Coronary artery (tissue), 2 donors: ENCODE data around the gene MYO5C.

ENCODE experiments used
- DNase-seq: peaks from one replicate; pipeline ENCODE4 v3.0.0-alpha.2; 2017; ENCODE audit warnings: low spot score
- H3K27ac ChIP-seq, 2 donors: fragments of 200-600 bp; sonication (generic); one replicate each; pipeline ENCODE4 v1.5.1; 2016 to 2019
- H3K4me3 ChIP-seq: fragments of 200-600 bp; sonication (generic); 2 replicates; pipeline ENCODE4 v1.5.1; 2016; ENCODE audit warnings: mild to moderate bottlenecking, moderate library complexity
- TF ChIP-seq, protein P1 (sequence below): fragments of 200-600 bp; sonication (generic); IDR thresholded peaks from one replicate; pipeline ENCODE4 v1.5.1; 2019; ENCODE audit warnings: antibody characterized with exemption

The MYO5C gene

DNA sequence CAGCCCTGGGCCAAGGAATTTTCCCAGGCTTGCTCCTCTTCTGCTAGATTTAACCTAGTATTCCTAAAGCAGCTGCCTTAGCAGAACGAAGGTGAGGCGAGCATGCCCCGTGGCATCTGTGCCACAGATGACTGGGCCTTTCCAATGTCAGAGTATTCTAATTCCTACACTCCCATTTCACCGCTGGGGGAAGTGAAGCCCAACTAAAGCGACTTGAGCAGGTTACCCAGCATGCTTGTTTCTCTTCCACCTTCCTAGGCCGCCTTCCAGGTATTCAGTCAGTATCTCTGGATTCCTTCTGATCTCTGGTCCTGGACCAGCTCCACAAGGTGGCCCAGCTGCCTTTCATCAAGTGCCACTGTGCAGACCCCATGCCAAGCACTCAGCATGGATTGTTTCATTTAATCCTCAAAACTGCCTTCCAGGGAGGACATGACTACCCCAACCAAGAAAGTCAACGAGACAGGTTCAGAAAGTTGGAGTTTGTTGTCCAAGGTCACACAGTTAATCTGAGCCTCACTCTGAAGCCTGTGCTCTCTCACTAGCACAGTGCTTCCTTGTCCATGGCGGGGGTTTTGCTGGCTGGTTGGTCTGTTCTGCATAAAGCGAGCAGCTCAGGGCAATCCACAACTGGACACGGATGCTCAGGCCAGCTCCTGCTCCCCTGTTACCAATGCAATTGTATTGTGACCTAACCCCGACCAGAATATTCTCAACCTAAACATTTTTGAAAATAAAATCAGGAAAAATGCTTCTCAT, 15.1 kb downstream of the MYO5C start:
- TF ChIP-seq, protein P1, sequence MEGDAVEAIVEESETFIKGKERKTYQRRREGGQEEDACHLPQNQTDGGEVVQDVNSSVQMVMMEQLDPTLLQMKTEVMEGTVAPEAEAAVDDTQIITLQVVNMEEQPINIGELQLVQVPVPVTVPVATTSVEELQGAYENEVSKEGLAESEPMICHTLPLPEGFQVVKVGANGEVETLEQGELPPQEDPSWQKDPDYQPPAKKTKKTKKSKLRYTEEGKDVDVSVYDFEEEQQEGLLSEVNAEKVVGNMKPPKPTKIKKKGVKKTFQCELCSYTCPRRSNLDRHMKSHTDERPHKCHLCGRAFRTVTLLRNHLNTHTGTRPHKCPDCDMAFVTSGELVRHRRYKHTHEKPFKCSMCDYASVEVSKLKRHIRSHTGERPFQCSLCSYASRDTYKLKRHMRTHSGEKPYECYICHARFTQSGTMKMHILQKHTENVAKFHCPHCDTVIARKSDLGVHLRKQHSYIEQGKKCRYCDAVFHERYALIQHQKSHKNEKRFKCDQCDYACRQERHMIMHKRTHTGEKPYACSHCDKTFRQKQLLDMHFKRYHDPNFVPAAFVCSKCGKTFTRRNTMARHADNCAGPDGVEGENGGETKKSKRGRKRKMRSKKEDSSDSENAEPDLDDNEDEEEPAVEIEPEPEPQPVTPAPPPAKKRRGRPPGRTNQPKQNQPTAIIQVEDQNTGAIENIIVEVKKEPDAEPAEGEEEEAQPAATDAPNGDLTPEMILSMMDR, result no peak
- no peak for DNase-seq
- no peak overlapping the region for H3K4me3 ChIP-seq
- no peak overlapping the region for H3K27ac ChIP-seq

DNA sequence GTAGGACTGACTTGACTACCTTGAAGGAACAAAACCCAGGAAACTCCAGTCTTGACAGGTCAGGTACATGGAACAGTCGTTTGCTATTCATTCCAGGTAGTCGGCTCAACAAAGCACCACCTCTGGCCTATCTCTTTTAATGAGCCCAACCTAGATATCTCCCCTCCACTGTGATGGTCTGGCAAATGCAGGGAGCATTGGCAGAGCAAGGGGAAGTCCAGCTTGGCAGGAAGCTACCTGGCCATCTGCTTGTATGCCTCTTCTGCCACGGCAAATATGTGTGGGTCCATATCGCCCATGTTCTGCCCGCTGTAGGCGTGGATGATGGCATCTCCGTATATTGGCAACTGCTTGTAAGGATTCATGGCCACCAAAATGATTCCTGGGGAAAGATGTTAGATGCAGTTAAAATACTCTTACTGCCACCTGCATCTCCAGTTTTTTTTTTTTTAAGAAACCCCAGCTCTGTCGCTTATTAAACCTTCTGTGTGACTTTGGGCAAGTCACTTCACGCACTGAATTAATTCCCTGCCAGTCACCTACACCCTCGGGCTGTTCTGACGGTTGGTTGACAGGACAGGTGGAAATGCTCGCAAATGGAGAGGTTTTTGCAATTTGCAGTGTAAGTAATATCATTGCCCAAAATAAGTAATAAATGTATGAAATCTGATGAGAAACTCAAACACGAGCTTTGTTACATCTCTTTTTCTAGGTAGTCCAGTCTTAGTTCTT, 16.8 kb downstream of the MYO5C start:
- DNase-seq, result no peak
- no peak overlapping the region for H3K27ac ChIP-seq
- TF ChIP-seq, protein P1, result no peak
- H3K4me3 ChIP-seq, result no peak overlapping the region

DNA sequence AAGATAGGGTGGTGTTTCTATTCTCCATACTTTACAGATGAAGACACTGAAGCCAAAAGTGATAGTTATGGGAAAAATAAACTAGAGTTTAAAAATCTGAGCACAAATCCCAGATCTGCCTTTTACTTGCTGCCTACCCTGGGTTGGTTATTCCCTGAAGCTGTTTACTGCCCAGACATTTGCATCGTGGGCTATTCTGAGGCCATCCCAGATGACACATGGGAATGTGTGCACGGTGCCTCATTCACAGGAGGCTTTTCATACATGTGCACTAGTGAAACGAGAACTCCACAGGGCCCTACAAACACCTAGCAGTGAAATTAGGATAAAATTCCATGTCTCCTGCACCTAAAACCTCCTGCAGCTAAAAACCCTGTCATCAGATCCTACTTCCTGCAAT, 17.5 kb downstream of the MYO5C start:
- Histone ChIP-seq H3K4me3 (no peak overlapping the region), H3K27ac (no peak overlapping the region)
- TF ChIP-seq, protein P1, result no peak
- DNase-seq, result no peak

DNA sequence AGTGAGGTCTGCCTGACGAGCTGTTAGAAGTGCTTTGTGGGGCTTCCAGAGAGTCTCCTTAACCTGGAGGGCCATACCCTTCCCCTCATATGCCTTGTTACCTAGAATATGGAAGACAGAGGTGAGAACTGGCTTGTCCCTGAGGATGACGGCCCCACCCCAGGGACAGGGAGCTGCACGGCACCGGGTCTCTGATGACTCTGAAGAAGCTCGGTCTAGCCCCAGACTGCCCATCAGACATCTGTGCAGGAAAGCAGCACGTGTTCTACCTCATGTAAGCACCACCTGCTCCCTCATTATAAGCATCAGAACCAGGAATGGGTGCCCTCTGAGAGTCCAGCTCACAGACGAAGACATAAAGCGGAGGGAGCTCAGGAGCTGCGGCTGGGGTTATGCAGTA, 18.0 kb downstream of the MYO5C start:
- DNase-seq, result no peak
- no peak overlapping the region for H3K4me3 ChIP-seq
- no peak overlapping the region for H3K27ac ChIP-seq
- TF ChIP-seq, protein P1, result no peak

DNA sequence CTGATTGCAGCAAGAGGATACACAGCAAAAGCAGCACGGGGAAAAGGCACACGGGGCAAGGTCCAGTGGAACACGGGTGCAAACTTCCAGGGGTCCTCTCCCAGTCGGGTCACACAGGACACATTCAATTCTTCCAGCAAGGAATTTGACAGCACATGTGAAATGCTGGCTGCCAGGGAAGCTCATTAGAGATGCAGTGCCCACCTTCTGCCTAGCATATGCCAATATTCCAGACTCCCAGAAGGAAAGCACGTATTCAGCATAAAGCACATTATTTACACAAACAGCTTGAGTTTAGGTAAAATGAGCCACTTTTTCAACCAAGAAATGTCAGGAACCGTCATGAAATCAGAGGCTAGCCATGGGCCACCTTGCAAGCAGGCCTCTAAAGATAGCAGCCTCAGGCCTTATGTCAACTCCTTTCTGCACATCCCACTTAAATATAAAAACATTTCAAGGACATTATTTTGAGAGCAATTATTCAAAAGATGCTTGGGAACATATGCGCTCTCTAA, 19.3 kb downstream of the MYO5C start:
- DNase-seq, result no peak
- H3K27ac ChIP-seq, result no peak overlapping the region

DNA sequence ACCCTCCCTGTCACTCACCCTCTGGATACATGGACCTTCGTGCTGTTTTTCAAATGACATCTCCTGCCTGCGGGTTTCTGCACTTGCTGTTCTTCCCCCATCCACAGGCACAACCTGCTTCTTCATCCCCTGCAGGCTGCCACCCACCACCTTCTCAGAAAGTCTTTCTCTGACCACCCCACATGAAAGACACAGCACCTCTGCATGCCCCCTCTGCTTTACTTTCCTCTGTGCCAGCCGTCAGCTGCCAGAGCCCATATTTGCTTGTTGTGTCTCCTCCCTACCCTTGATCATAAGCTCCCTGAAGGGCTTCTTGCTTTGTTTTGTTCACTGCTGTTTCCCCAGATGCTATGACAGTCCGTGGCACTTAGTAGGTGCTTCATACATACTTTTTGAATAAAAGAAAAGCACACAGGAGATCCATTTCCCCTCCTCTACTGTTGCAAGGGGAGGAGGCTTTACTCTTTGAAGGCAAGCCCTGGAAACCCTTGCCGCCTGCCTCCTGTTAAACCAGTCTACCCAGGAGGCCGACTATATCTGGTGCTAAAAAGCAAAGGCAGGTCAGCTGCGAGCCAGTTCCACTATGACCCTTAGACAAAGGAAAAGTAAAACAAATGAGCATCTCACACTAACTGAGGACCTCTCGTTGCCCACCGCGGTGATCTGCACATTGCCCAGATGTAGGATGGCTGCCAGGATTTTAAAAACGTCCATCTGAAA, 31.9 kb downstream of the MYO5C start:
- no peak for DNase-seq
- Histone ChIP-seq H3K27ac (no peak overlapping the region), H3K4me3 (no peak overlapping the region)
- TF ChIP-seq, protein P1, result no peak

More for the DNA sequence above, 19.3 kb downstream of the MYO5C start:
- no peak overlapping the region for H3K4me3 ChIP-seq
- TF ChIP-seq, protein P1, result no peak
